HL-60 (cell line): ENCODE data around the gene MRPL11.

Experiments used
- CTCF ChIP-seq: IDR thresholded peaks from one replicate; pipeline ENCODE4 v1.5.1; 2011; ENCODE audit warnings: low read length, control low read depth, inconsistent platforms; ENCODE audit not compliant: insufficient read depth
- GABPA ChIP-seq: IDR thresholded peaks from 2 replicates; pipeline ENCODE4 v1.6.1; 2012; ENCODE audit warnings: low read depth
- POLR2AphosphoS5 ChIP-seq: IDR thresholded peaks from 2 replicates; pipeline ENCODE4 v1.6.1; 2012; ENCODE audit warnings: low read depth
- REST ChIP-seq: IDR thresholded peaks from 2 replicates; pipeline ENCODE4 v1.6.1; 2012; ENCODE audit warnings: low read depth; ENCODE audit not compliant: insufficient replicate concordance
- SPI1 ChIP-seq: IDR thresholded peaks from 2 replicates; pipeline ENCODE4 v1.6.1; 2012; ENCODE audit warnings: low read depth, mild to moderate bottlenecking, borderline replicate concordance

DNA sequence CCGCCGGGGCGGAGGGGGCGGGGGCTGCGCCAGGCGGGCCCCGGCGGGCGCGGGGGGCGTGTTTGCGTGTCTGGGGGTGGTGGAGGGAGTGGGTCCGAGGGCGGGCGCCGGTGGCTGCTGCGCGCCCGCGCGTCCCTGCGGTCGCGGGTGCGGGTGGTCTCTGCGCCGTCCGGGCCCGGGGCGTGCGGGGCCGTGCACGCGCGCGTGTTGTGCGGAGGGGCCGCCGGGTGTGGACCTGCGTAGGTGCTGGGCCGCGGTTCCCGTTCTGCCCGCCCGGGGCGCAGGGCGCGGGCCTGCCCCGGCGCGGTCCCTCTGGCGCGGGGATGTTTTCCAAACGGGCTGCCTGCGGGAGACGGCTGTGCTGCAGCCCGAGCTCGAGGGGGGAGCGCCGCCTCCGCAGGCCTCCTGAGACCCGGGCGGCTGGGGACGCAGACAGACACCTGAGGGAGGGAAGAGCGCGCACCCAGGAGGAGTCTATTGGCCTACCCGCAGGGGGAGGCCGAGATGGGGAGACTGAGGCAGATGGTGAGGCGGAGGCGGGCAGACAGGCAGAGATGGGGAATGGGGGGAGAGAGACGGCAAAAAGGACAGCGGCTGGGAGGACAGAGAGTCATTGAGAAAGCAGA, 28.5 kb upstream of the MRPL11 start:
- TF ChIP-seq POLR2AphosphoS5: no peak
- no peak for TF ChIP-seq GABPA
- TF ChIP-seq CTCF: no peak
- no peak for TF ChIP-seq REST
- TF ChIP-seq SPI1: no peak
